HepG2 (cell line): ENCODE results near the gene B3GAT3. TPM values are rescaled to one million over a fixed set of nuclear protein-coding genes. Genes with fewer than 3 reads are reported as not detected.

Source experiments
- CREB1 ChIP-seq, 2 experiments: fragments of 450-650 bp in 1 of 2; IDR thresholded peaks; 2 replicates each; pipeline ENCODE4 v1.6.1; 2016 to 2017; ENCODE audit warnings: control low read depth in 1 of 2, mild to moderate bottlenecking in 1 of 2, missing compliant biosample characterization in 1 of 2, missing genetic modification characterization in 1 of 2
- NR2F1 ChIP-seq, 2 experiments: fragments of 450-650 bp in 1 of 2; formaldehyde crosslinking in 1 of 2; IDR thresholded peaks; 2 replicates each; pipeline versions ENCODE4 v1.5.0 to v1.6.1; 2016 to 2020; ENCODE audit warnings: mild to moderate bottlenecking in 1 of 2, missing compliant biosample characterization in 1 of 2, missing genetic modification reagents in 1 of 2, moderate library complexity in 1 of 2
- RARG ChIP-seq: sonication (generic); formaldehyde crosslinking; IDR thresholded peaks from 2 replicates; pipeline ENCODE4 v1.4.0; 2020; ENCODE audit warnings: low read depth, mild to moderate bottlenecking, missing genetic modification reagents
- RFXAP ChIP-seq: sonication (generic); formaldehyde crosslinking; IDR thresholded peaks from 2 replicates; pipeline ENCODE4 v1.4.0; 2020; ENCODE audit warnings: missing genetic modification reagents, borderline replicate concordance
- SETDB1 ChIP-seq: sonication (generic); formaldehyde crosslinking; IDR thresholded peaks from 2 replicates; pipeline ENCODE4 v1.5.1; 2020; ENCODE audit warnings: missing genetic modification reagents, mild to moderate bottlenecking, borderline replicate concordance
- SIX4 ChIP-seq: sonication (generic); formaldehyde crosslinking; IDR thresholded peaks from 2 replicates; pipeline ENCODE4 v1.4.0; 2020; ENCODE audit warnings: missing genetic modification reagents
- ZNF121 ChIP-seq: sonication (generic); formaldehyde crosslinking; IDR thresholded peaks from 2 replicates; pipeline ENCODE4 v1.5.0; 2020; ENCODE audit warnings: mild to moderate bottlenecking, missing genetic modification reagents
- ZNF230 ChIP-seq: sonication (generic); formaldehyde crosslinking; IDR thresholded peaks from 2 replicates; pipeline ENCODE4 v1.4.0; 2020; ENCODE audit warnings: mild to moderate bottlenecking, missing genetic modification reagents
- ZNF274 ChIP-seq: sonication (generic); formaldehyde crosslinking; IDR thresholded peaks from 2 replicates; pipeline ENCODE4 v1.5.1; 2020; ENCODE audit warnings: mild to moderate bottlenecking, missing genetic modification reagents
- ZNF432 ChIP-seq: sonication (generic); formaldehyde crosslinking; IDR thresholded peaks from 2 replicates; pipeline ENCODE4 v1.5.0; 2020; ENCODE audit warnings: missing genetic modification reagents, mild to moderate bottlenecking, borderline replicate concordance
- ZNF782 ChIP-seq: sonication (generic); formaldehyde crosslinking; IDR thresholded peaks from 2 replicates; pipeline ENCODE4 v1.4.0; 2020; ENCODE audit warnings: missing genetic modification reagents, mild to moderate bottlenecking, borderline replicate concordance
- ZNF788 ChIP-seq: sonication (generic); formaldehyde crosslinking; IDR thresholded peaks from 2 replicates; pipeline ENCODE4 v1.5.0; 2020; ENCODE audit warnings: mild to moderate bottlenecking, missing genetic modification reagents, borderline replicate concordance
- ZSCAN29 ChIP-seq: sonication (generic); formaldehyde crosslinking; conservative IDR thresholded peaks from 2 replicates; pipeline ENCODE4 v1.4.0; 2020; ENCODE audit warnings: mild to moderate bottlenecking, missing genetic modification reagents
- ZSCAN31 ChIP-seq: sonication (generic); formaldehyde crosslinking; IDR thresholded peaks from 2 replicates; pipeline ENCODE4 v1.5.0; 2020; ENCODE audit warnings: low read depth, mild to moderate bottlenecking, missing genetic modification reagents
- polyA plus RNA-seq, 8 experiments: library from polyadenylated mRNA; depleted of rRNA in 3 of 8; stranded (reverse) in 7 of 8; unstranded in 1 of 8; fragments of >200 nt; fragmentation: Illumina TruSeq in 4 of 8; extraction: Trizol in 4 of 8; gene quantifications; 2 replicates each; pipeline versions ENCODE4 v1.2.1 to v1.2.3, GENCODE V29; 2011 to 2016; ENCODE audit warnings: low read depth in 4 of 8, missing spikeins in 1 of 8, mixed read lengths in 1 of 8; ENCODE audit not compliant: insufficient read depth in 1 of 8
- total RNA-seq, 5 experiments: library from RNA; depleted of rRNA; stranded (reverse); fragments of >200 nt; fragmentation: Illumina TruSeq; extraction: Trizol; gene quantifications; 2 replicates each; pipeline ENCODE4 v1.2.3, GENCODE V29; 2016; ENCODE audit warnings: low read depth in 1 of 5
- TF ChIP-seq, protein P1 (sequence below): sonication (generic); formaldehyde crosslinking; IDR thresholded peaks from 2 replicates; pipeline ENCODE4 v1.4.0; 2020; ENCODE audit warnings: missing genetic modification reagents, mild to moderate bottlenecking, borderline replicate concordance
- TF ChIP-seq, protein P2 (sequence below): sonication (generic); formaldehyde crosslinking; IDR thresholded peaks from 2 replicates; pipeline ENCODE4 v1.8.0; 2022; ENCODE audit warnings: low read depth, missing genetic modification reagents
- TF ChIP-seq, protein P3 (sequence below): sonication (generic); formaldehyde crosslinking; IDR thresholded peaks from 2 replicates; pipeline ENCODE4 v1.4.0; 2020; ENCODE audit warnings: missing genetic modification reagents
- TF ChIP-seq, protein P4 (sequence below): sonication (generic); formaldehyde crosslinking; IDR thresholded peaks from 2 replicates; pipeline ENCODE4 v1.8.1; 2023; ENCODE audit warnings: mild to moderate bottlenecking, missing genetic modification reagents, borderline replicate concordance
- TF ChIP-seq, protein P5 (sequence below): sonication (generic); formaldehyde crosslinking; IDR thresholded peaks from 2 replicates; pipeline ENCODE4 v1.4.0; 2020; ENCODE audit warnings: mild to moderate bottlenecking, missing genetic modification reagents
- TF ChIP-seq, protein P6 (sequence below): sonication (generic); formaldehyde crosslinking; IDR thresholded peaks from 2 replicates; pipeline ENCODE4 v1.5.0; 2020; ENCODE audit warnings: missing genetic modification reagents, mild to moderate bottlenecking, borderline replicate concordance

Gene B3GAT3
- total and polyA plus RNA-seq, 2 of the 13 experiments (the other 11 are each of a cell fraction or from before 2014, with no cell fraction given), result 21.3 to 26.1 TPM

DNA sequence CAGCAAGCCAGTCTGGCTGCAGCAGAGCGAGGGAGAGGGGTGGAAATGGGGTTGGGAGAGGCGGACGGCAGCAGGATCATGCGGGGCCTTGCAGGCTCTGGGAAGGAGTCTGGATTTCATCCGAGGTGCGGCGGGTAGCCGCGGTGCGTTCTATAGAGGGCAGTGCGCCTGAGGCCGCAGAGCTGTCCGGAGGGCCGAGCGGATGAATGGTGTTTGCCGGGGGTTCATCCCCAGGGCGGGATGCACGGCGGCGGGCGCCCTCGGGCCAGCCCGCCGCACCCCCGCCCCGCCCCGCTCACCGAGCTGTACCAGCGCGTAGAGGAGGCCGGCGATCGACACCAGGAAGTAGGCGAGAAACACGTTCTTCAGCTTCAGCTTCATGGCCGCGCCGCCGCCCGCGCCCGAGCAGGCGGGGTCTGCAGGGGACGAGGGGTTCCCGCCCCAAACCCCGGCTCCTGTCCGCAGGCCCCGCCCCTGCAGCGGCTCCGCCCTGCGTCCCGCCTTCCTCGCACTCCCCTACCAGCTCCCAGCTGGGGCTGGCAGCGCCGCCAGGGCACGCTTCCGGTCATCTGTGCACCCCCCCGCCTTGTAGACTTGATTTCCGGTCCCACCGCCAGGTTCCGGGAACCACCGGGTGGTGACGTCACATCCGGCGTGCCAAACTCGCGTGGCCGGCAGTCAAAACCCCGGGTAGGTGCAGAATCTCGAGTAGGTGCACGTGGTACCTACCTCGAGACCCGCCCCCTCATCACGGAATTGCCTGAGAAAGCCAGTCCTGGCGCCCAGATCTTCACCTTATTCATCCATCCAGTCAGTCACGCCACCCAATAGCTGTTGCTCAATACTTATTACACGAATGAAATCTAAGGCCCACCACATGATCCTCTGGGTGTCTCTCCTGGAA is at the start of gene B3GAT3 (continued):
- TF ChIP-seq NR2F1 (CRISPR knock-in tag; IDR thresholded peaks at IDR 0.05) (peak in 1 of 2 experiments; percentile 14; a peak in 1 of 4 replicates), ZSCAN31 (CRISPR knock-in tag) (peak; percentile 74; the same call in 1 of the 2 replicates), SETDB1 (CRISPR knock-in tag) (no peak), ZSCAN29 (CRISPR knock-in tag) (no peak), RARG (no peak), ZNF432 (no peak), SIX4 (peak; percentile 36; the same call in 1 of the 2 replicates), ZNF274 (CRISPR knock-in tag) (peak; percentile 88), CREB1 (IDR thresholded peaks at IDR 0.05) (peak; percentile 100), CREB1 (CRISPR knock-in tag; IDR thresholded peaks at IDR 0.05) (peak; percentile 97), ZNF788 (CRISPR knock-in tag) (peak; percentile 96), ZNF121 (CRISPR knock-in tag) (no peak), ZNF230 (no peak; the same call in 1 of the 2 replicates), ZNF782 (CRISPR knock-in tag) (no peak), RFXAP (CRISPR knock-in tag) (peak; percentile 79; the same call in 1 of the 2 replicates)
- TF ChIP-seq, protein P1, sequence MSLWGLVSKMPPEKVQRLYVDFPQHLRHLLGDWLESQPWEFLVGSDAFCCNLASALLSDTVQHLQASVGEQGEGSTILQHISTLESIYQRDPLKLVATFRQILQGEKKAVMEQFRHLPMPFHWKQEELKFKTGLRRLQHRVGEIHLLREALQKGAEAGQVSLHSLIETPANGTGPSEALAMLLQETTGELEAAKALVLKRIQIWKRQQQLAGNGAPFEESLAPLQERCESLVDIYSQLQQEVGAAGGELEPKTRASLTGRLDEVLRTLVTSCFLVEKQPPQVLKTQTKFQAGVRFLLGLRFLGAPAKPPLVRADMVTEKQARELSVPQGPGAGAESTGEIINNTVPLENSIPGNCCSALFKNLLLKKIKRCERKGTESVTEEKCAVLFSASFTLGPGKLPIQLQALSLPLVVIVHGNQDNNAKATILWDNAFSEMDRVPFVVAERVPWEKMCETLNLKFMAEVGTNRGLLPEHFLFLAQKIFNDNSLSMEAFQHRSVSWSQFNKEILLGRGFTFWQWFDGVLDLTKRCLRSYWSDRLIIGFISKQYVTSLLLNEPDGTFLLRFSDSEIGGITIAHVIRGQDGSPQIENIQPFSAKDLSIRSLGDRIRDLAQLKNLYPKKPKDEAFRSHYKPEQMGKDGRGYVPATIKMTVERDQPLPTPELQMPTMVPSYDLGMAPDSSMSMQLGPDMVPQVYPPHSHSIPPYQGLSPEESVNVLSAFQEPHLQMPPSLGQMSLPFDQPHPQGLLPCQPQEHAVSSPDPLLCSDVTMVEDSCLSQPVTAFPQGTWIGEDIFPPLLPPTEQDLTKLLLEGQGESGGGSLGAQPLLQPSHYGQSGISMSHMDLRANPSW, result peak; percentile 78
- TF ChIP-seq, protein P2, sequence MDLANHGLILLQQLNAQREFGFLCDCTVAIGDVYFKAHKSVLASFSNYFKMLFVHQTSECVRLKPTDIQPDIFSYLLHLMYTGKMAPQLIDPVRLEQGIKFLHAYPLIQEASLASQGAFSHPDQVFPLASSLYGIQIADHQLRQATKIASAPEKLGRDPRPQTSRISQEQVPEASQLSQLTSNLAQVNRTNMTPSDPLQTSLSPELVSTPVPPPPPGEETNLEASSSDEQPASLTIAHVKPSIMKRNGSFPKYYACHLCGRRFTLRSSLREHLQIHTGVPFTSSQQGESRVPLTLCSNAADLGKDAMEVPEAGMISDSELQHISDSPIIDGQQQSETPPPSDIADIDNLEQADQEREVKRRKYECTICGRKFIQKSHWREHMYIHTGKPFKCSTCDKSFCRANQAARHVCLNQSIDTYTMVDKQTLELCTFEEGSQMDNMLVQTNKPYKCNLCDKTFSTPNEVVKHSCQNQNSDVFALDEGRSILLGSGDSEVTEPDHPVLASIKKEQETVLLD (CRISPR knock-in tag), result peak; percentile 85
- TF ChIP-seq, protein P3, sequence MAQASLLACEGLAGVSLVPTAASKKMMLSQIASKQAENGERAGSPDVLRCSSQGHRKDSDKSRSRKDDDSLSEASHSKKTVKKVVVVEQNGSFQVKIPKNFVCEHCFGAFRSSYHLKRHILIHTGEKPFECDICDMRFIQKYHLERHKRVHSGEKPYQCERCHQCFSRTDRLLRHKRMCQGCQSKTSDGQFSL, result no peak
- TF ChIP-seq, protein P4, sequence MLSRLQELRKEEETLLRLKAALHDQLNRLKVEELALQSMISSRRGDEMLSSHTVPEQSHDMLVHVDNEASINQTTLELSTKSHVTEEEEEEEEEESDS, result no peak
- TF ChIP-seq, protein P5, sequence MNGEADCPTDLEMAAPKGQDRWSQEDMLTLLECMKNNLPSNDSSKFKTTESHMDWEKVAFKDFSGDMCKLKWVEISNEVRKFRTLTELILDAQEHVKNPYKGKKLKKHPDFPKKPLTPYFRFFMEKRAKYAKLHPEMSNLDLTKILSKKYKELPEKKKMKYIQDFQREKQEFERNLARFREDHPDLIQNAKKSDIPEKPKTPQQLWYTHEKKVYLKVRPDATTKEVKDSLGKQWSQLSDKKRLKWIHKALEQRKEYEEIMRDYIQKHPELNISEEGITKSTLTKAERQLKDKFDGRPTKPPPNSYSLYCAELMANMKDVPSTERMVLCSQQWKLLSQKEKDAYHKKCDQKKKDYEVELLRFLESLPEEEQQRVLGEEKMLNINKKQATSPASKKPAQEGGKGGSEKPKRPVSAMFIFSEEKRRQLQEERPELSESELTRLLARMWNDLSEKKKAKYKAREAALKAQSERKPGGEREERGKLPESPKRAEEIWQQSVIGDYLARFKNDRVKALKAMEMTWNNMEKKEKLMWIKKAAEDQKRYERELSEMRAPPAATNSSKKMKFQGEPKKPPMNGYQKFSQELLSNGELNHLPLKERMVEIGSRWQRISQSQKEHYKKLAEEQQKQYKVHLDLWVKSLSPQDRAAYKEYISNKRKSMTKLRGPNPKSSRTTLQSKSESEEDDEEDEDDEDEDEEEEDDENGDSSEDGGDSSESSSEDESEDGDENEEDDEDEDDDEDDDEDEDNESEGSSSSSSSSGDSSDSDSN (CRISPR knock-in tag), result peak; percentile 83
- TF ChIP-seq, protein P6, sequence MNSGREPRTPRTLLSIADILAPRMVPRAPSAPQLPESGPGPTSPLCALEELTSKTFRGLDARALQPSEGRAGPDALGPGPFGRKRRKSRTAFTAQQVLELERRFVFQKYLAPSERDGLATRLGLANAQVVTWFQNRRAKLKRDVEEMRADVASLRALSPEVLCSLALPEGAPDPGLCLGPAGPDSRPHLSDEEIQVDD (CRISPR knock-in tag), result 0 out of 2 replicates have a peak, but pooled peaks have one; percentile 45
